ENCODE results near the gene FBXO11.

GRCh38 chr2:47811668-47812067 lies 94.6 kb downstream of the FBXO11 start:
- TF ChIP-seq POLR2AphosphoS5 (IDR thresholded peaks at IDR 0.05; ENCODE audit: low read depth, low read length) (no peak), TAF1 (IDR thresholded peaks at IDR 0.05; ENCODE audit: low read depth, low read length) (no peak)

Measured in GM12891 (cell line).